Measurements from ENCODE around the gene CD300LD.

The CD300LD gene

DNA sequence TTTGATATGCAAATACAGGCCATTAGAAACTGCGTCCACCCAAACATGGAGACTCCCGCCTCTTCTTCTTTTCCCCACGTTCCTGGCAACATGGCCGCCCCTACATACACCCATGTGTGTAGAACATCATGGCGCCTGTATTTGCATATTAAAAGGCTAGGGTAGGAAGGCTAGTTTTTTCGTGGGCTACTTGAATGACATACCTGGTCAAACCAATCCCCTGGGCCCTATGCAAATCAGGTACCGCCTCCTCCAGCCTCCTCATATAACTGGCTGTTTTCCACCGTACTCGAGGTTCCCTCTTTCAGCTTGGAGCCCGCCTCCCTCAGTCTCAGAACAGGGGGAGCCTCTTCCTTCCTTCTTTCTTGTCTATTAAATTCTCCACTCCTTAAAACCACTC lies 60.0 kb downstream of the CD300LD start:
- peak; percentile 23 for DNase-seq (ENCODE audit: low spot score)

DNA sequence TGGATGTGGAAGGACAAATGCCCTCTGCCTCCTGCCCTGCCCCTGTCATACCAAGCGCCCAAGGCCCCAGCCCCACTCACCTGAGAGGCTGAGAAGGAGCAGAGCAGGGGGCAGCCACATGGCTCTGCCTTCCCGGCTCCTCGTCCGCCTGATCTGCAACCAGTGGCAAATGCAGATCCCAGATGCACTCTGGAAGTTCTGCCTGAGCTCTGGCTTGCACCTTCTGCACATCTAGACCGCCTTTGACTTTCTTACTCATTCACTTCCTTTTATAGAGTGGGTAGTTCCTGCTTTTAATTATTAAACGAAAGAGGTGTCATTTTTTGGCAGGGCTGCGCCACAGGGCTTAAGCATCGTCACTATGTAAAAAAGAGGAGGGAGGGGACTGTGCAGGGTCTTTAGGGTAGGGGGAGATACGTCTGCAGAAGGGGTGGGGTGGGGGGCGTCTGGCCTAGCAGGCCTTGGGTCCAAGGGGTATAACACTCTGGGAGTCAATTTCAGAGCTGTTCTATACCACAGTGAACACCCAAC lies 60.8 kb downstream of the CD300LD start, which contains the start of gene CD300LB:
TSS of gene CD300LB (minus strand) at position 245 of the 531 bp plus-strand sequence. CDS start at position 120, 125 bp downstream.
- peak; percentile 35 for DNase-seq (ENCODE audit: low spot score)
- TF ChIP-seq, protein P1, sequence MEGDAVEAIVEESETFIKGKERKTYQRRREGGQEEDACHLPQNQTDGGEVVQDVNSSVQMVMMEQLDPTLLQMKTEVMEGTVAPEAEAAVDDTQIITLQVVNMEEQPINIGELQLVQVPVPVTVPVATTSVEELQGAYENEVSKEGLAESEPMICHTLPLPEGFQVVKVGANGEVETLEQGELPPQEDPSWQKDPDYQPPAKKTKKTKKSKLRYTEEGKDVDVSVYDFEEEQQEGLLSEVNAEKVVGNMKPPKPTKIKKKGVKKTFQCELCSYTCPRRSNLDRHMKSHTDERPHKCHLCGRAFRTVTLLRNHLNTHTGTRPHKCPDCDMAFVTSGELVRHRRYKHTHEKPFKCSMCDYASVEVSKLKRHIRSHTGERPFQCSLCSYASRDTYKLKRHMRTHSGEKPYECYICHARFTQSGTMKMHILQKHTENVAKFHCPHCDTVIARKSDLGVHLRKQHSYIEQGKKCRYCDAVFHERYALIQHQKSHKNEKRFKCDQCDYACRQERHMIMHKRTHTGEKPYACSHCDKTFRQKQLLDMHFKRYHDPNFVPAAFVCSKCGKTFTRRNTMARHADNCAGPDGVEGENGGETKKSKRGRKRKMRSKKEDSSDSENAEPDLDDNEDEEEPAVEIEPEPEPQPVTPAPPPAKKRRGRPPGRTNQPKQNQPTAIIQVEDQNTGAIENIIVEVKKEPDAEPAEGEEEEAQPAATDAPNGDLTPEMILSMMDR (IDR thresholded peaks at IDR 0.05; ENCODE audit: borderline replicate concordance, control extremely low read depth, extremely low read depth, insufficient read depth, missing control alignments), result no peak
- in situ Hi-C loops (cut with MboI; ENCODE audit: low sequenced_read_pairs, unreplicated experiment), result no loop called here

More for the DNA sequence above, 60.0 kb downstream of the CD300LD start:
- TF ChIP-seq, protein P1 (IDR thresholded peaks at IDR 0.05; ENCODE audit: borderline replicate concordance, control extremely low read depth, extremely low read depth, insufficient read depth, missing control alignments), result no peak
- in situ Hi-C loops (cut with MboI; ENCODE audit: low sequenced_read_pairs, unreplicated experiment), result no loop called here

DNA sequence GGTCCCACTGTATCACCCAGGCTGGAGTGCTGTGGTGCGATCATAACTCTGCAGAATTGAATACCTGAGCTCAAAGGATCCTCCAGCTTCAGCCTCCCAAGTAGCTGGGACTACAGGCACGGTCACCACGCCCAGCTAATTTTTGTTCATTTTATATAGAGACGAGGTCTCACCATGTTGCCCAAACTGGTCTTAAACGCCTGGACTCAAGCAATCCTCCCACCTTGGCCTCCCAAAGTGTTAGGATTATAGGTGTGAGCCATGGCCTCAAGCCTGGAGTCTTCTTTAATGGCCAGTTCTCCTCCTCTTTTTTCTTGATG lies 61.3 kb downstream of the CD300LD start:
- in situ Hi-C loops (cut with MboI; ENCODE audit: low sequenced_read_pairs, unreplicated experiment), result no loop called here
- TF ChIP-seq, protein P1 (IDR thresholded peaks at IDR 0.05; ENCODE audit: borderline replicate concordance, control extremely low read depth, extremely low read depth, insufficient read depth, missing control alignments), result no peak
- no peak for DNase-seq (ENCODE audit: low spot score)

Measured in GM13976 (cell line).